B cell (primary cell): ENCODE data around the gene ACP6. TPM values are rescaled to one million over a fixed set of nuclear protein-coding genes. Genes with fewer than 3 reads are reported as not detected.

Experiments
- ATAC-seq: fragments of 200-7000 bp; cut with Tn5 transposase; one replicate; pipeline ENCODE4 v1.10.0; 2021; ENCODE audit warnings: low read depth, mild to moderate bottlenecking, moderate number of reproducible peaks, moderate library complexity
- CTCF ChIA-PET: fragments of 350-600 bp; sonication (Branson Sonifier 250); formaldehyde crosslinking; loops from one replicate; lab custom pipeline; 2021; ENCODE audit warnings: antibody characterized with exemption, inconsistent platforms; lab: Charles Lee
- POLR2A ChIA-PET: fragments of 350-600 bp; sonication (Branson Sonifier 250); formaldehyde crosslinking; loops from one replicate; lab custom pipeline; 2021; ENCODE audit warnings: antibody characterized with exemption; lab: Charles Lee
- DNase-seq: peaks from one replicate; pipeline ENCODE4 v3.0.0; 2013
- H2AFZ ChIP-seq: 2 replicates; pipeline ENCODE4 v1.6.1; 2012; ENCODE audit warnings: mild to moderate bottlenecking, low read depth, low read length; ENCODE audit not compliant: insufficient read depth, poor library complexity, severe bottlenecking
- H3K27ac ChIP-seq, 2 donors: 1 replicate in 1 of 2; 2 replicates in 1 of 2; pipeline ENCODE4 v1.5.1; 2012 to 2013; ENCODE audit warnings: low read length in 2 of 2, mild to moderate bottlenecking in 2 of 2, moderate library complexity in 1 of 2
- H3K27me3 ChIP-seq, 4 experiments: fragments of 200-600 bp in 1 of 4; sonication (generic) in 1 of 4; replicated peaks in 1 of 4; 1 replicate in 2 of 4; 2 replicates in 2 of 4; pipeline versions ENCODE4 v1.6.1 to v1.7.0; 2013 to 2016; ENCODE audit warnings: low read length in 3 of 4, mild to moderate bottlenecking in 2 of 4, mixed read lengths in 1 of 4, moderate library complexity in 1 of 4; ENCODE audit not compliant: insufficient read depth in 4 of 4, control insufficient read depth in 3 of 4; ENCODE audit errors: control extremely low read depth in 1 of 4
- H3K36me3 ChIP-seq, 2 experiments: replicated peaks in 1 of 2; 1 replicate in 1 of 2; 2 replicates in 1 of 2; pipeline versions ENCODE4 v1.6.1 to v1.7.1; 2013; ENCODE audit warnings: low read length in 1 of 2; ENCODE audit not compliant: insufficient read depth in 2 of 2, control insufficient read depth in 1 of 2; ENCODE audit errors: control extremely low read depth in 1 of 2, extremely low read depth in 1 of 2
- H3K4me1 ChIP-seq, 2 donors: fragments of 200-600 bp in 1 of 2; sonication (generic) in 1 of 2; 1 replicate in 1 of 2; 2 replicates in 1 of 2; pipeline versions ENCODE4 v1.5.1 to v1.6.1; 2013 to 2017; ENCODE audit warnings: low read length in 2 of 2; ENCODE audit not compliant: control insufficient read depth in 2 of 2, insufficient read depth in 2 of 2
- H3K4me2 ChIP-seq: replicated peaks from 2 replicates; pipeline ENCODE3; 2012; ENCODE audit warnings: mild to moderate bottlenecking, low read depth, low read length; ENCODE audit not compliant: poor library complexity, severe bottlenecking
- H3K4me3 ChIP-seq, 5 experiments: fragments of 200-600 bp in 1 of 5; sonication (generic) in 1 of 5; 1 replicate in 3 of 5; 2 replicates in 2 of 5; pipeline versions ENCODE4 v1.5.1 to v1.7.0; 2011 to 2016; ENCODE audit warnings: low read length in 4 of 5, mild to moderate bottlenecking in 4 of 5, low read depth in 2 of 5, control low read depth in 1 of 5, moderate library complexity in 1 of 5; ENCODE audit not compliant: insufficient read depth in 1 of 5; ENCODE audit errors: control extremely low read depth in 1 of 5, extremely low read depth in 1 of 5
- H3K79me2 ChIP-seq: fragments of 200-600 bp; sonication (generic); one replicate; pipeline ENCODE4 v1.6.0; 2016; ENCODE audit warnings: low read length; ENCODE audit not compliant: control insufficient read depth, insufficient read depth
- H3K9ac ChIP-seq: fragments of 200-600 bp; sonication (generic); 2 replicates; pipeline ENCODE4 v1.6.1; 2017; ENCODE audit warnings: mild to moderate bottlenecking, low read length, moderate library complexity
- H3K9me3 ChIP-seq, 3 donors: one replicate each; pipeline versions ENCODE4 v1.6.1 to v1.7.1; 2013; ENCODE audit warnings: low read length in 2 of 3; ENCODE audit not compliant: control insufficient read depth in 2 of 3, insufficient read depth in 1 of 3; ENCODE audit errors: control extremely low read depth in 1 of 3
- H4K20me1 ChIP-seq: 2 replicates; pipeline ENCODE4 v1.6.0; 2012; ENCODE audit warnings: mild to moderate bottlenecking, low read length; ENCODE audit not compliant: insufficient read depth, control insufficient read depth, poor library complexity, severe bottlenecking
- H3K27ac Mint-ChIP-seq: one replicate; pipeline ENCODE4 v1.8.0; 2021; ENCODE audit warnings: mixed read lengths
- H3K27me3 Mint-ChIP-seq: one replicate; pipeline ENCODE4 v1.8.0; 2021; ENCODE audit warnings: mixed read lengths
- H3K4me1 Mint-ChIP-seq: one replicate; pipeline ENCODE4 v1.8.0; 2021; ENCODE audit warnings: mixed read lengths
- H3K4me3 Mint-ChIP-seq: one replicate; pipeline ENCODE4 v1.8.0; 2021; ENCODE audit warnings: mixed read lengths
- H3K9me3 Mint-ChIP-seq: one replicate; pipeline ENCODE4 v1.8.0; 2022; ENCODE audit warnings: mixed read lengths; ENCODE audit not compliant: insufficient read depth
- CTCF ChIP-seq: fragments of 200-600 bp; IDR thresholded peaks from one replicate; pipeline ENCODE4 v1.8.0; 2022; ENCODE audit warnings: antibody characterized with exemption, mild to moderate bottlenecking
- EZH2 ChIP-seq: IDR thresholded peaks from 2 replicates; pipeline ENCODE4 v1.6.1; 2012; ENCODE audit warnings: borderline replicate concordance, low read depth, mild to moderate bottlenecking, moderate library complexity, low read length; ENCODE audit not compliant: insufficient read depth, poor library complexity, severe bottlenecking
- WGBS: methylation state at CpG from one replicate; pipeline ENCODE4 v1.1.5; 2013; ENCODE audit warnings: missing lambda C conversion rate; ENCODE audit not compliant: insufficient coverage; 5-methylcytosine and 5-hydroxymethylcytosine counted together
- intact Hi-C: fragments of 100-400 bp; cut with micrococcal nuclease; formaldehyde crosslinking; loops from one replicate; pipeline ENCODE4 v1.10.0; 2022
- polyA plus RNA-seq: library from polyadenylated mRNA; depleted of rRNA; stranded (reverse); fragments of >200 nt; gene quantifications from 2 replicates; pipeline ENCODE4 v1.2.3, GENCODE V29; 2012
- total RNA-seq, 2 donors: library from RNA; stranded (reverse); fragments of 120-200 nt in 1 of 2; gene quantifications; 1 replicate in 1 of 2; 2 replicates in 1 of 2; pipeline versions ENCODE4 v1.2.3 to v1.2.4, GENCODE V29; 2013 to 2022

The ACP6 gene
- total and polyA plus RNA-seq, 2 donors (not counting 1 experiment from before 2014, with no cell fraction given), result 5.0 to 15.7 TPM

- DNase-seq, result no peak
- H3K9me3 ChIP-seq, result no peaks in the 10 kb centered on the region
- no peak overlapping the region for H2AFZ ChIP-seq
- no peak overlapping the region for H3K4me3 ChIP-seq
- no peak overlapping the region for H3K27ac Mint-ChIP-seq
- no peaks in the 10 kb centered on the region for H3K4me1 ChIP-seq
- no peak overlapping the region for H3K9ac ChIP-seq
- CTCF ChIA-PET, result interaction anchor here (1.4 to 3.0 kb wide), 2 partner anchors 9 to 10 kb away, joined by 7 to 14 read pairs; no protein-coding TSS in a partner anchor
- H3K27me3 Mint-ChIP-seq, result no peaks in the 10 kb centered on the region
- H3K36me3 ChIP-seq, result no peaks in the 10 kb centered on the region
- H3K27ac ChIP-seq, result no peak overlapping the region
- H3K4me1 Mint-ChIP-seq, result no peaks in the 10 kb centered on the region
- no peak for ATAC-seq
- H3K4me3 Mint-ChIP-seq, result no peak overlapping the region
- H3K79me2 ChIP-seq, result no peaks in the 10 kb centered on the region
- POLR2A ChIA-PET, result no interaction called here
- WGBS, result 97% methylated on average over 3 of the region's 3 CpGs
- intact Hi-C loops, result no loop called here
- H3K9me3 Mint-ChIP-seq, result no peaks in the 10 kb centered on the region
- H4K20me1 ChIP-seq, result no peaks in the 10 kb centered on the region
- H3K4me2 ChIP-seq, result no peak overlapping the region
- H3K27me3 ChIP-seq, result no peaks in the 10 kb centered on the region
- TF ChIP-seq CTCF (no peak), EZH2 (no peak)
Measured at GRCh38 chr1:147631839-147632238, 38.5 kb downstream of the ACP6 start.

- no peak overlapping the region for H3K4me2 ChIP-seq
- H3K9me3 ChIP-seq, result no peaks in the 10 kb centered on the region
- Mint-ChIP-seq H3K9me3 (no peaks in the 10 kb centered on the region), H3K4me1 (peaks cover 7% of the 10 kb centered on the region), H3K4me3 (no peak overlapping the region), H3K27ac (no peak overlapping the region), H3K27me3 (no peaks in the 10 kb centered on the region)
- CTCF ChIA-PET, result interaction anchor here (1.5 to 3.0 kb wide), 4 partner anchors 8 to 137 kb away, joined by 3 to 14 read pairs (median 8); no protein-coding TSS in a partner anchor
- no peak for ATAC-seq
- POLR2A ChIA-PET, result no interaction called here
- TF ChIP-seq EZH2, result no peak
- TF ChIP-seq CTCF, result no peak
- H3K36me3 ChIP-seq, result no peaks in the 10 kb centered on the region
- H3K27me3 ChIP-seq, result no peaks in the 10 kb centered on the region
- no peak for DNase-seq
- WGBS, result 97% methylated on average over 6 of the region's 6 CpGs
- no peak overlapping the region for H2AFZ ChIP-seq
- no peaks in the 10 kb centered on the region for H4K20me1 ChIP-seq
- H3K9ac ChIP-seq, result no peak overlapping the region
- no peaks in the 10 kb centered on the region for H3K79me2 ChIP-seq
- H3K4me3 ChIP-seq, result no peak overlapping the region
- H3K27ac ChIP-seq, result no peak overlapping the region
- intact Hi-C loops, result no loop called here
- peaks cover 3% of the 10 kb centered on the region in 2 donors for H3K4me1 ChIP-seq
Measured at GRCh38 chr1:147630447-147630846, 39.9 kb downstream of the ACP6 start.
